H1 (cell line): ENCODE results near the gene SUGP1. TPM values are rescaled to one million over a fixed set of nuclear protein-coding genes. Genes with fewer than 3 reads are reported as not detected.

Source experiments
- CTCF ChIA-PET: fragments of 300-600 bp; sonication (Branson Sonifier 250); formaldehyde crosslinking; loops from one replicate; lab custom pipeline; 2021; ENCODE audit not compliant: partially characterized antibody; lab: Charles Lee
- POLR2A ChIA-PET: fragments of 300-600 bp; sonication (Branson Sonifier 250); formaldehyde crosslinking; loops from one replicate; lab custom pipeline; 2021; ENCODE audit warnings: inconsistent platforms; ENCODE audit not compliant: partially characterized antibody; lab: Charles Lee
- DNase-seq, 2 experiments: peaks; one replicate each; pipeline versions ENCODE4 v3.0.0 to v3.0.0-alpha.2; 2010 to 2022; ENCODE audit warnings: low spot score in 2 of 2, low read depth in 1 of 2, mixed read lengths in 1 of 2
- FAIRE-seq: peaks from 2 replicates; lab custom pipeline; 2011; peaks lifted over from hg19 to GRCh38; lab: Jason Lieb, UNC
- H2AFZ ChIP-seq: 2 replicates; pipeline ENCODE4 v1.8.1; 2012; ENCODE audit warnings: low read length, inconsistent platforms
- H2AK5ac ChIP-seq: 2 replicates; pipeline ENCODE4 v1.6.1; 2013; ENCODE audit warnings: low read depth, low read length
- H2BK120ac ChIP-seq: replicated peaks from 2 replicates; pipeline ENCODE3; 2013; ENCODE audit warnings: low read depth, low read length, inconsistent platforms
- H2BK12ac ChIP-seq: 2 replicates; pipeline ENCODE4 v1.6.1; 2013; ENCODE audit warnings: low read depth, low read length
- H2BK15ac ChIP-seq: 2 replicates; pipeline ENCODE4 v1.6.1; 2013; ENCODE audit warnings: low read length
- H2BK20ac ChIP-seq: 2 replicates; pipeline ENCODE4 v1.6.1; 2013; ENCODE audit warnings: low read length
- H2BK5ac ChIP-seq: 2 replicates; pipeline ENCODE4 v1.6.1; 2013; ENCODE audit warnings: low read depth, low read length
- H3K14ac ChIP-seq: 2 replicates; pipeline ENCODE4 v1.6.1; 2013; ENCODE audit warnings: inconsistent platforms; ENCODE audit not compliant: insufficient read length
- H3K18ac ChIP-seq: 2 replicates; pipeline ENCODE4 v1.6.1; 2013; ENCODE audit warnings: low read length; ENCODE audit errors: extremely low read depth
- H3K23ac ChIP-seq: 2 replicates; pipeline ENCODE4 v1.6.1; 2013; ENCODE audit warnings: inconsistent platforms; ENCODE audit not compliant: insufficient read length
- H3K23me2 ChIP-seq: 2 replicates; pipeline ENCODE4 v1.6.1; 2013; ENCODE audit warnings: low read depth, low read length
- H3K27ac ChIP-seq: 2 replicates; pipeline ENCODE4 v1.6.1; 2011; ENCODE audit warnings: low read depth, low read length, inconsistent platforms
- H3K27me3 ChIP-seq, 4 experiments: replicated peaks in 1 of 4; 1 replicate in 1 of 4; 2 replicates in 3 of 4; pipeline versions ENCODE4 v1.6.1 to v1.8.1; 2011 to 2013; ENCODE audit warnings: low read length in 3 of 4, mild to moderate bottlenecking in 3 of 4, inconsistent platforms in 2 of 4, mixed read lengths in 2 of 4, moderate library complexity in 1 of 4; ENCODE audit not compliant: control insufficient read depth in 3 of 4, insufficient read depth in 3 of 4; ENCODE audit errors: extremely low read depth in 1 of 4
- H3K36me3 ChIP-seq, 4 experiments: 2 replicates each; pipeline versions ENCODE4 v1.6.1 to v1.8.1; 2011 to 2013; ENCODE audit warnings: mild to moderate bottlenecking in 4 of 4, low read length in 3 of 4, moderate library complexity in 2 of 4, control low read depth in 1 of 4, inconsistent platforms in 1 of 4; ENCODE audit not compliant: insufficient read depth in 4 of 4, control insufficient read depth in 2 of 4
- H3K4ac ChIP-seq: replicated peaks from 2 replicates; pipeline ENCODE3; 2013; ENCODE audit warnings: low read length, low read depth, mixed read lengths, inconsistent platforms; ENCODE audit not compliant: insufficient read length
- H3K4me1 ChIP-seq, 4 experiments: replicated peaks in 1 of 4; 1 replicate in 1 of 4; 2 replicates in 3 of 4; pipeline versions ENCODE4 v1.6.1 to v1.8.1; 2011 to 2013; ENCODE audit warnings: low read length in 3 of 4, inconsistent platforms in 2 of 4, mixed read lengths in 1 of 4; ENCODE audit not compliant: insufficient read depth in 4 of 4, control insufficient read depth in 3 of 4
- H3K4me2 ChIP-seq, 2 experiments: 2 replicates each; pipeline versions ENCODE4 v1.6.1 to v1.8.1; 2011 to 2013; ENCODE audit warnings: low read depth in 2 of 2, low read length in 2 of 2, control low read depth in 1 of 2, inconsistent platforms in 1 of 2, mild to moderate bottlenecking in 1 of 2; ENCODE audit not compliant: insufficient read depth in 1 of 2
- H3K4me3 ChIP-seq, 4 experiments: fragments of 200-600, 300-600 bp in 1 of 4; sonication (generic), shearing (Covaris generic), sonication (Bioruptor Twin) in 1 of 4; 2 replicates each; pipeline versions ENCODE4 v1.5.1 to v1.8.1; 2011 to 2016; ENCODE audit warnings: low read length in 4 of 4, low read depth in 3 of 4, control low read depth in 2 of 4, inconsistent platforms in 2 of 4, mild to moderate bottlenecking in 2 of 4, mixed read lengths in 1 of 4, moderate library complexity in 1 of 4; ENCODE audit not compliant: insufficient read depth in 2 of 4; ENCODE audit errors: extremely low read depth in 1 of 4
- H3K56ac ChIP-seq: replicated peaks from 2 replicates; pipeline ENCODE3; 2013; ENCODE audit warnings: low read depth, mild to moderate bottlenecking, mixed read lengths, low read length, inconsistent platforms; ENCODE audit not compliant: insufficient read length
- H3K79me1 ChIP-seq: 2 replicates; pipeline ENCODE4 v1.6.1; 2013; ENCODE audit warnings: low read depth, low read length, control low read depth
- H3K79me2 ChIP-seq, 2 experiments: 2 replicates each; pipeline versions ENCODE4 v1.6.1 to v1.8.1; 2012 to 2013; ENCODE audit warnings: low read length in 2 of 2, mild to moderate bottlenecking in 2 of 2, inconsistent platforms in 1 of 2; ENCODE audit not compliant: insufficient read depth in 2 of 2, control insufficient read depth in 1 of 2
- H3K9ac ChIP-seq, 4 experiments: replicated peaks in 1 of 4; 1 replicate in 1 of 4; 2 replicates in 3 of 4; pipeline versions ENCODE4 v1.6.1 to v1.8.1; 2011 to 2013; ENCODE audit warnings: low read depth in 3 of 4, low read length in 3 of 4, control low read depth in 2 of 4, mild to moderate bottlenecking in 2 of 4, moderate library complexity in 2 of 4, inconsistent platforms in 1 of 4; ENCODE audit errors: extremely low read depth in 1 of 4
- H3K9me3 ChIP-seq, 2 experiments: 2 replicates each; pipeline versions ENCODE4 v1.6.1 to v1.8.1; 2012 to 2013; ENCODE audit warnings: mild to moderate bottlenecking in 2 of 2, moderate library complexity in 2 of 2, control low read depth in 1 of 2, inconsistent platforms in 1 of 2, low read depth in 1 of 2, low read length in 1 of 2, mixed read lengths in 1 of 2; ENCODE audit not compliant: insufficient read depth in 2 of 2
- H4K20me1 ChIP-seq, 2 experiments: replicated peaks in 1 of 2; 2 replicates each; pipeline versions ENCODE3 to v1.8.1; 2011 to 2013; ENCODE audit warnings: inconsistent platforms in 2 of 2, low read length in 2 of 2, mild to moderate bottlenecking in 1 of 2; ENCODE audit not compliant: insufficient read depth in 2 of 2, control insufficient read depth in 1 of 2
- H4K5ac ChIP-seq: 2 replicates; pipeline ENCODE4 v1.6.1; 2013; ENCODE audit warnings: low read length, low read depth, mixed read lengths, inconsistent platforms; ENCODE audit not compliant: insufficient read length
- H4K8ac ChIP-seq: 2 replicates; pipeline ENCODE4 v1.8.0; 2013; ENCODE audit warnings: mild to moderate bottlenecking, moderate library complexity, low read length, inconsistent platforms; ENCODE audit not compliant: insufficient read depth; ENCODE audit errors: extremely low read depth
- H4K91ac ChIP-seq: replicated peaks from 2 replicates; pipeline ENCODE3; 2013; ENCODE audit warnings: low read length, mixed read lengths, inconsistent platforms; ENCODE audit not compliant: insufficient read length
- CBX8 ChIP-seq: fragments of 300-800, 300-1000 bp; sonication (generic); IDR thresholded peaks from 2 replicates; pipeline ENCODE4 v1.7.1; 2016; ENCODE audit warnings: low read depth, low read length, borderline replicate concordance
- CEBPB ChIP-seq: IDR thresholded peaks from 2 replicates; pipeline ENCODE4 v1.6.1; 2012; ENCODE audit warnings: low read depth, low read length
- EGR1 ChIP-seq: IDR thresholded peaks from 2 replicates; pipeline ENCODE4 v1.6.1; 2011; ENCODE audit warnings: low read depth, low read length, borderline replicate concordance
- MAFK ChIP-seq: IDR thresholded peaks from 2 replicates; pipeline ENCODE4 v1.6.1; 2012; ENCODE audit warnings: low read depth, mild to moderate bottlenecking, improper control_type of control experiment, low read length
- PHF8 ChIP-seq: fragments of 200-600 bp; sonication (generic); conservative IDR thresholded peaks from 2 replicates; pipeline ENCODE4 v1.7.1; 2012; ENCODE audit warnings: low read depth, mild to moderate bottlenecking, inconsistent platforms, low read length, moderate library complexity
- RAD21 ChIP-seq, 2 experiments: IDR thresholded peaks in 1 of 2; conservative IDR thresholded peaks in 1 of 2; 2 replicates each; pipeline ENCODE4 v1.6.1; 2011; ENCODE audit warnings: low read depth in 2 of 2, low read length in 2 of 2, improper control_type of control experiment in 1 of 2, inconsistent platforms in 1 of 2, mild to moderate bottlenecking in 1 of 2, moderate library complexity in 1 of 2
- TCF12 ChIP-seq: IDR thresholded peaks from 2 replicates; pipeline ENCODE4 v1.6.1; 2011; ENCODE audit warnings: low read depth, mild to moderate bottlenecking, low read length
- WGBS, 2 experiments: shearing (Covaris generic) in 1 of 2; methylation state at CpG; one replicate each; pipeline versions ENCODE4 v1.1.6 to v1.1.7; 2013 to 2015; ENCODE audit warnings: low lambda C conversion rate in 2 of 2, mixed read lengths in 2 of 2, inconsistent platforms in 1 of 2, low coverage in 1 of 2, missing lambda C conversion rate in 1 of 2; ENCODE audit not compliant: insufficient replicate concordance in 2 of 2, insufficient coverage in 1 of 2, insufficient read length in 1 of 2; ENCODE audit errors: extremely low coverage in 1 of 2, missing lambda C conversion rate in 1 of 2; 5-methylcytosine and 5-hydroxymethylcytosine counted together
- polyA plus RNA-seq, 7 experiments: library from polyadenylated mRNA; depleted of rRNA in 3 of 7; stranded (reverse) in 5 of 7; unstranded in 2 of 7; fragments of >200 nt in 5 of 7; fragments of 200-250 nt in 2 of 7; gene quantifications; 1 replicate in 5 of 7; 2 replicates in 1 of 7; 4 replicates in 1 of 7; pipeline versions ENCODE4 v1.2.1 to v1.2.3, GENCODE V29; 2011 to 2013; ENCODE audit warnings: missing spikeins in 2 of 7, mixed read lengths in 2 of 7
- total RNA-seq: library from RNA; stranded (reverse); fragmentation: NEBNext Ultra II Directional; extraction: Animal tissue kit (Norgen Biotek cat#: 25700); gene quantifications from 2 replicates; pipeline ENCODE4 v1.2.1, GENCODE V29; 2021

SUGP1 gene
- total and polyA plus RNA-seq, 2 of the 8 experiments (the other 6 are each of a cell fraction or from before 2014, with no cell fraction given) = 38.5 to 65.2 TPM

GRCh38 chr19:19268453-19269385 is 51.6 kb downstream of the SUGP1 start:
- Histone ChIP-seq H3K23ac (no peak overlapping the region), H3K79me2 (no peaks in the 10 kb centered on the region), H4K5ac (no peak overlapping the region), H3K4me2 (no peak overlapping the region), H2BK15ac (no peak overlapping the region), H3K79me1 (no peaks in the 10 kb centered on the region), H3K14ac (no peak overlapping the region), H3K4me3 (no peak overlapping the region), H2BK120ac (no peak overlapping the region), H3K23me2 (peaks cover 2% of the 10 kb centered on the region; the same call in 1 of the 2 replicates), H3K56ac (no peak overlapping the region)
- DNase-seq (no peak), FAIRE-seq (no peak)
- no peak for TF ChIP-seq MAFK
- TF ChIP-seq RAD21 (IDR thresholded peaks at IDR 0.05 in 1 of 2, conservative IDR thresholded peaks at IDR 0.05 in 1 of 2; ENCODE audit: low read depth in 2 of 2, low read length in 2 of 2) = no peak
- TF ChIP-seq CBX8 = no peak
- no peak for TF ChIP-seq TCF12
- no peak for TF ChIP-seq EGR1
- no peak for TF ChIP-seq PHF8
- TF ChIP-seq CEBPB = no peak
- TF ChIP-seq, all 59 proteins: peak for 0
- H2AFZ ChIP-seq = no peak overlapping the region
- H3K4ac ChIP-seq = no peak overlapping the region
- H2AK5ac ChIP-seq = no peak overlapping the region
- no peak overlapping the region for H2BK5ac ChIP-seq
- no peak overlapping the region for H3K9ac ChIP-seq
- ChIA-PET POLR2A (interaction anchor here (1.0 to 1.6 kb wide), 3 partner anchors 9 to 93 kb away, joined by 3 to 5 read pairs (median 3); no protein-coding TSS in a partner anchor), CTCF (interaction anchor here (0.6 to 1.5 kb wide), 2 partner anchors 40 to 106 kb away, joined by 3 read pairs; no protein-coding TSS in a partner anchor)
- H2BK12ac ChIP-seq = no peak overlapping the region; the same call in 1 of the 2 replicates
- H4K8ac ChIP-seq = no peak overlapping the region
- peaks cover 0 to 5% (median 1%) of the 10 kb centered on the region in 4 experiments; a peak in 3 of 7 replicates for H3K27me3 ChIP-seq
- no peak overlapping the region for H3K18ac ChIP-seq
- 86% methylated on average over 10 of the region's 10 CpGs; no CpG with 5 or more reads in 1 of the 2 experiments for WGBS, 2 experiments
- no peak overlapping the region for H3K27ac ChIP-seq
- no peaks in the 10 kb centered on the region for H3K9me3 ChIP-seq
- H3K4me1 ChIP-seq = peaks cover 0 to 7% (median 5%) of the 10 kb centered on the region in 4 experiments; a peak in 5 of 7 replicates
- H3K36me3 ChIP-seq = no peaks in the 10 kb centered on the region
- no peak overlapping the region for H2BK20ac ChIP-seq
- peaks cover 0 to 2% of the 10 kb centered on the region in 2 experiments for H4K20me1 ChIP-seq
- H4K91ac ChIP-seq = no peak overlapping the region
